Upper lobe of right lung (tissue), 1 donor: Measurements from ENCODE around the gene GLT8D2. TPM values are rescaled to one million over a fixed set of nuclear protein-coding genes. Genes with fewer than 3 reads are reported as not detected.
A peak's percentile ranks its signal among the peaks of the same experiment; 100 is the strongest.

Experiments used
- ATAC-seq: fragments of 200-7000 bp; cut with Tn5 transposase; one replicate; pipeline ENCODE4 v1.9.1; 2020; ENCODE audit warnings: mild to moderate bottlenecking, moderate library complexity
- DNase-seq: peaks from one replicate; pipeline ENCODE4 v3.0.0-alpha.2; 2020
- H3K27ac ChIP-seq: fragments of 200-600 bp; one replicate; pipeline ENCODE4 v1.8.0; 2022
- H3K27me3 ChIP-seq: fragments of 200-600 bp; one replicate; pipeline ENCODE4 v1.8.0; 2022; ENCODE audit warnings: mild to moderate bottlenecking
- H3K36me3 ChIP-seq: fragments of 200-600 bp; one replicate; pipeline ENCODE4 v1.8.0; 2022
- H3K4me1 ChIP-seq: fragments of 200-600 bp; one replicate; pipeline ENCODE4 v1.8.0; 2022
- H3K4me3 ChIP-seq: fragments of 200-600 bp; one replicate; pipeline ENCODE4 v1.8.0; 2022; ENCODE audit warnings: mild to moderate bottlenecking
- H3K9me3 ChIP-seq: fragments of 200-600 bp; one replicate; pipeline ENCODE4 v1.8.0; 2022
- intact Hi-C: fragments of 100-400 bp; cut with DNase I; formaldehyde crosslinking; loops from one replicate; pipeline ENCODE4 v1.11.0; 2022
- total RNA-seq: library from RNA; stranded (reverse); fragmentation: NEBNext Ultra II Directional; extraction: Animal tissue kit (Norgen Biotek cat#: 25700); gene quantifications from one replicate; pipeline ENCODE4 v1.2.1, GENCODE V29; 2021
- TF ChIP-seq, protein P1 (sequence below): fragments of 200-600 bp; IDR thresholded peaks from one replicate; pipeline ENCODE4 v1.8.0; 2022; ENCODE audit warnings: antibody characterized with exemption
- donor health status: DM: no; HTN: yes; CAD: no; lungs with severe emphysema.

Gene GLT8D2
- total RNA-seq, 1 donor from 2014 or later, result 9.1 TPM

DNA sequence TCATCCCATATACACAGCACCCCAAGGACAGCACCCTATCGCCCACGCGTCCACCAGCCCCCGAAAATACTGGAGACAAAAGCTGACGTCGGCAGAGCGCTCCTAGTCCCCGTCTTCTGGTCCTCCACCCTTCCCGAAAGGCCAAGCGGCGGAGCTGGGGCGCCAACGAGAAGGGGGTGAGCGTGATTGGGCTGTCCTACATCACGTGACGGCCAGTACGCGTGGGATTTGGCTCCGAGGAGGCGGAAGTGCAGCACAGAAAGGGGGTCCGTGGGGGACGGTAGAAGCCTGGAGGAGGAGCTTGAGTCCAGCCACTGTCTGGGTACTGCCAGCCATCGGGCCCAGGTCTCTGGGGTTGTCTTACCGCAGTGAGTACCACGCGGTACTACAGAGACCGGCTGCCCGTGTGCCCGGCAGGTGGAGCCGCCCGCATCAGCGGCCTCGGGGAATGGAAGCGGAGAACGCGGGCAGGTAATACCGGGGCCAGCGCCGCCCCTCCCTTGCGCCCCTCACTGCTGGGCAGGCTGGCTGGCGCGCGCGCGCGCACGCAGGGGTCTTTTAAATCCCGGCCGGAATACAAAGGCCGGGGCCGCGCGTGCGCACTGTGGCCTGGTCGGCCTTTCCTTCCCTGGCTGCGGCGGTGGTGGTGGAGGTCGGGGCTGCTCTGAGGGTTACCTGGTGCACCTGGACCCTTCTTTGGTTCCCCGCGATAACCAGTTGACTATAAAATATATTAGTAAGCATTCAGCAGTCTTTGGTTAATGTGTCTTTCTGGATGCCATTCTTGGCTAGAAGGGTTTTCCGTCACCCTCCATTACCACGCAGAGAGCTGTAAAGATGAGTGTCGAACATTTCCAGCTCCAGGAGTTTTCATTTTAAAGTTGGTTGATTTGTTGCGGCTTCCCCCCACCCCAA is 84.1 kb downstream of the GLT8D2 start, which contains the start of gene TDG:
TSS of gene TDG (plus strand) at position 283 of the 915 bp plus-strand sequence. CDS start at position 449, 166 bp downstream.
- DNase-seq, result peak; percentile 99
- H3K27ac ChIP-seq, result peak within 1 kb of the TSS; percentile 96
- TF ChIP-seq, protein P1, sequence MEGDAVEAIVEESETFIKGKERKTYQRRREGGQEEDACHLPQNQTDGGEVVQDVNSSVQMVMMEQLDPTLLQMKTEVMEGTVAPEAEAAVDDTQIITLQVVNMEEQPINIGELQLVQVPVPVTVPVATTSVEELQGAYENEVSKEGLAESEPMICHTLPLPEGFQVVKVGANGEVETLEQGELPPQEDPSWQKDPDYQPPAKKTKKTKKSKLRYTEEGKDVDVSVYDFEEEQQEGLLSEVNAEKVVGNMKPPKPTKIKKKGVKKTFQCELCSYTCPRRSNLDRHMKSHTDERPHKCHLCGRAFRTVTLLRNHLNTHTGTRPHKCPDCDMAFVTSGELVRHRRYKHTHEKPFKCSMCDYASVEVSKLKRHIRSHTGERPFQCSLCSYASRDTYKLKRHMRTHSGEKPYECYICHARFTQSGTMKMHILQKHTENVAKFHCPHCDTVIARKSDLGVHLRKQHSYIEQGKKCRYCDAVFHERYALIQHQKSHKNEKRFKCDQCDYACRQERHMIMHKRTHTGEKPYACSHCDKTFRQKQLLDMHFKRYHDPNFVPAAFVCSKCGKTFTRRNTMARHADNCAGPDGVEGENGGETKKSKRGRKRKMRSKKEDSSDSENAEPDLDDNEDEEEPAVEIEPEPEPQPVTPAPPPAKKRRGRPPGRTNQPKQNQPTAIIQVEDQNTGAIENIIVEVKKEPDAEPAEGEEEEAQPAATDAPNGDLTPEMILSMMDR, result peak; percentile 18
- H3K27me3 ChIP-seq, result no peaks in the 10 kb centered on the region
- no peaks in the 10 kb centered on the region for H3K36me3 ChIP-seq
- H3K4me3 ChIP-seq, result peak within 1 kb of the TSS; percentile 93
- peaks cover 26% of the 10 kb centered on the region for H3K4me1 ChIP-seq
- no peaks in the 10 kb centered on the region for H3K9me3 ChIP-seq
- intact Hi-C loops, result no loop called here
- peak; percentile 99 for ATAC-seq

DNA sequence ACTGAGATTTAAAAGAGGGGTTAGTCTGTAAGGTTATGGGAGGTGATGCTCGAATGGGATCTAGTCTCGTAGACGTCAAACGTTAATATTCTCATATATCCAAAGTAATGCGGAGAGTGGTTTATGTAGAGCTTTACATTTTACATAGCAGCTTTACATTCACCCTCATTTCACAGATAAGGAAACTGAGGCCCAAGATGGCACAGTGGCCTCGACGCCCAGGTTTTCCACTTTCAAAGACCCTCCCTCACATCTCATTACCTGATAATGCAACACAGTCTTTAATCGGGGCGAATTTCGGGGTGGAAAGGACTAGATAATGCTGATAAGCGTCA is 84.8 kb downstream of the GLT8D2 start:
- Histone ChIP-seq H3K36me3 (no peaks in the 10 kb centered on the region), H3K4me1 (peaks cover 25% of the 10 kb centered on the region), H3K9me3 (no peaks in the 10 kb centered on the region), H3K27me3 (no peaks in the 10 kb centered on the region), H3K27ac (peak overlapping the region; percentile 96), H3K4me3 (peak overlapping the region; percentile 93)
- ATAC-seq (no peak), DNase-seq (no peak)
- TF ChIP-seq, protein P1, result no peak
- intact Hi-C loops, result no loop called here

DNA sequence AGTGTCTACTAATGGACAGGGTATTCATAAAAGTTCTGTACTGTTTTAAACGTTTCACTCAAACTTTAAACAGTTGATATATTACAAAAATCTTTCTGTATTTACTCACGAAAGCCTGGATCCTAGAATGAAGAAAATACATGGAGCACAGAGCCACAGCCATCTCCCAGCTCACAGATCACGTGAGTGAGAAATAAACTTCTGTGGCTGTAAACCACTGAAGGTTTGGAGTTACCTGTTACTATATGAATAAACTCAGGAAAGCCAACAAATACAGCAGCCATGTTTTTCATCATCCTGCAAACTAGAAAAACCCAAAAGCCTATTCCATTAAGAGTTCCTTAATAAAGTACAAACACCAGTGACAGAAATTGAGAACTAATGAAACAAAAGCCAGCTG is 85.2 kb downstream of the GLT8D2 start:
- H3K27ac ChIP-seq, result peak overlapping the region; percentile 96
- DNase-seq (no peak), ATAC-seq (no peak)
- intact Hi-C loops, result no loop called here
- H3K4me3 ChIP-seq, result peak overlapping the region; percentile 93
- no peaks in the 10 kb centered on the region for H3K36me3 ChIP-seq
- H3K27me3 ChIP-seq, result no peaks in the 10 kb centered on the region
- TF ChIP-seq, protein P1, result no peak
- H3K9me3 ChIP-seq, result no peaks in the 10 kb centered on the region
- H3K4me1 ChIP-seq, result peaks cover 21% of the 10 kb centered on the region

DNA sequence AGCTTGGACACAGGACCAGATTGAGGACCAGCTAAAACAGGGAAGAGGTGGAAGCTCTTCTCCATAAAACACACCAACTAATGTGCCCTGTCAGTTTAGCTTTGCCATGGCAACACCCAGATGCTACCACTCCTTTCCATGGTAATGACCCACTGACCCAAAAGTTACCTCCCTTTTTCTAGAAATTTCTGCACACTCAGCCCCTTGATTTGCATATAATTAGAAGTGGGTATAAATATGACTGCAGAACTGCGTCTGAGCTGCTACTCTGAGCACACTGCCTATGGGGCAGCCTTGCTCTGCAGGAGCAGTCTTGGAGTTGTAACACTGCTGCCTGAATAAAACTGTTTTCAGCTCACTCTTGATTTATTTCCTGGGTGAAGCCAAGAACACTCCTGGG is 87.5 kb downstream of the GLT8D2 start:
- no peaks in the 10 kb centered on the region for H3K9me3 ChIP-seq
- H3K36me3 ChIP-seq, result no peaks in the 10 kb centered on the region
- ATAC-seq (no peak), DNase-seq (no peak)
- H3K4me3 ChIP-seq, result no peak overlapping the region
- no peak overlapping the region for H3K27ac ChIP-seq
- intact Hi-C loops, result no loop called here
- peaks cover 18% of the 10 kb centered on the region for H3K4me1 ChIP-seq
- no peaks in the 10 kb centered on the region for H3K27me3 ChIP-seq
- TF ChIP-seq, protein P1, result no peak

DNA sequence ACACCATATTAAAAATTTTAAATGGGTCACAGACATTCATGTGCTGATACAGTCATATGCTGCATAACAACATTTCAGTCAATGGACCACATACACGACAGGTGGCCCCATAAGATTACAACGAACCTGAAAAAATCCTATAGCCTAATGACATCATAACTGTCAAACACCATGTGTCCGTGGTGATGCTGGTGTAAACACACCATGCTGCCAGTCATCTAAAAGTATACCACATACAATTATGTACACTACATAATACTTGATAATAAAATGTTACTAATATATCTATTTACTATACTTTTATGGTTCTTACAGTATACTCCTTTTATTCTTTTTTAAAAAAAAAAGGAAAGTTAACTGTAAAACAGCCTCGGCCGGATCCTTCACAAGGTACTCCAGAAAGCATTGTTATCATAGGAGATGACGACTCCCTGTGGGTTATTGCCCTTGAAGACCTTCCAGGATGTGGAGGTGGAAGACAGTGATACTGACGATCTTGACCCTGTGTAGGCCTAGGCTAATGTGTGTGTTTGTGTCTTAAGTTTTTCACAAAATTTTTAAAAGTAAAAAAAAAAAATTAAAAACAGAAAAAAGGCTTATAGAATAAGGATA is 89.3 kb downstream of the GLT8D2 start:
- Histone ChIP-seq H3K27ac (no peak overlapping the region), H3K4me1 (peaks cover 16% of the 10 kb centered on the region), H3K4me3 (no peak overlapping the region), H3K9me3 (no peaks in the 10 kb centered on the region), H3K36me3 (no peaks in the 10 kb centered on the region), H3K27me3 (no peaks in the 10 kb centered on the region)
- intact Hi-C loops, result no loop called here
- ATAC-seq, result no peak
- no peak for DNase-seq
- TF ChIP-seq, protein P1, result no peak
